MM.1S (cell line): ENCODE data around the gene TUBGCP3.

Experiments
- DNase-seq: peaks from one replicate; pipeline ENCODE4 v3.0.0-alpha.2; 2015
- H2AFZ ChIP-seq: fragments of 300-600 bp; sonication (generic); 2 replicates; pipeline ENCODE4 v1.6.0; 2016; ENCODE audit warnings: antibody characterized with exemption, low read length
- H3F3A ChIP-seq: fragments of 300-600 bp; sonication (generic); 2 replicates; pipeline ENCODE4 v1.6.1; 2016; ENCODE audit warnings: mild to moderate bottlenecking, antibody characterized with exemption, low read length, moderate library complexity, mixed read lengths; ENCODE audit not compliant: insufficient read depth
- H3K27ac ChIP-seq: fragments of 300-600 bp; sonication (generic); 2 replicates; pipeline ENCODE4 v1.5.1; 2016; ENCODE audit warnings: mild to moderate bottlenecking, low read length
- H3K27me3 ChIP-seq: fragments of 300-600 bp; sonication (generic); replicated peaks from 2 replicates; pipeline ENCODE4 v1.6.0; 2016; ENCODE audit warnings: low read length; ENCODE audit not compliant: insufficient read depth
- H3K36me3 ChIP-seq: fragments of 300-600 bp; sonication (generic); replicated peaks from 2 replicates; pipeline ENCODE4 v1.6.1; 2016; ENCODE audit warnings: mild to moderate bottlenecking, low read length, mixed read lengths; ENCODE audit not compliant: insufficient read depth
- H3K4me1 ChIP-seq: fragments of 300-600 bp; sonication (generic); 2 replicates; pipeline ENCODE4 v1.6.1; 2016; ENCODE audit warnings: low read length, mixed read lengths
- H3K4me2 ChIP-seq: fragments of 300-600 bp; sonication (generic); 2 replicates; pipeline ENCODE4 v1.6.0; 2016; ENCODE audit warnings: low read depth, low read length
- H3K4me3 ChIP-seq: fragments of 300-600 bp; sonication (generic); 2 replicates; pipeline ENCODE4 v1.5.1; 2016; ENCODE audit warnings: low read length, mixed read lengths
- H3K79me2 ChIP-seq: fragments of 300-600 bp; sonication (generic); 2 replicates; pipeline ENCODE4 v1.6.1; 2016; ENCODE audit warnings: mixed run types, low read length, mixed read lengths
- H3K9ac ChIP-seq: fragments of 300-600 bp; sonication (generic); 2 replicates; pipeline ENCODE4 v1.6.1; 2016; ENCODE audit warnings: low read length, mixed read lengths
- H3K9me2 ChIP-seq: fragments of 300-600 bp; sonication (generic); replicated peaks from 2 replicates; pipeline ENCODE4 v1.6.1; 2016; ENCODE audit warnings: mild to moderate bottlenecking, low read length, mixed read lengths; ENCODE audit not compliant: insufficient read depth
- H3K9me3 ChIP-seq: fragments of 300-600 bp; sonication (generic); replicated peaks from 2 replicates; pipeline ENCODE4 v1.6.1; 2016; ENCODE audit warnings: mild to moderate bottlenecking, low read length, mixed read lengths; ENCODE audit not compliant: insufficient read depth
- H4K20me1 ChIP-seq: fragments of 300-600 bp; sonication (generic); 2 replicates; pipeline ENCODE4 v1.6.1; 2016; ENCODE audit warnings: mild to moderate bottlenecking, low read length, moderate library complexity, mixed read lengths; ENCODE audit not compliant: insufficient read depth
- CTCF ChIP-seq: fragments of 300-600 bp; sonication (generic); IDR thresholded peaks from 2 replicates; pipeline ENCODE4 v1.5.1; 2016; ENCODE audit warnings: antibody characterized with exemption, low read length, mixed read lengths
- EZH2 ChIP-seq: fragments of 300-600 bp; sonication (generic); optimal IDR thresholded peaks from 2 replicates; pipeline ENCODE3; 2017; ENCODE audit warnings: low read depth, mild to moderate bottlenecking, antibody characterized with exemption, low read length, mixed read lengths
- EZH2phosphoT487 ChIP-seq: fragments of 300-600 bp; sonication (generic); IDR thresholded peaks from 2 replicates; pipeline ENCODE4 v1.6.1; 2018; ENCODE audit warnings: antibody characterized with exemption, low read length

The TUBGCP3 gene

DNA sequence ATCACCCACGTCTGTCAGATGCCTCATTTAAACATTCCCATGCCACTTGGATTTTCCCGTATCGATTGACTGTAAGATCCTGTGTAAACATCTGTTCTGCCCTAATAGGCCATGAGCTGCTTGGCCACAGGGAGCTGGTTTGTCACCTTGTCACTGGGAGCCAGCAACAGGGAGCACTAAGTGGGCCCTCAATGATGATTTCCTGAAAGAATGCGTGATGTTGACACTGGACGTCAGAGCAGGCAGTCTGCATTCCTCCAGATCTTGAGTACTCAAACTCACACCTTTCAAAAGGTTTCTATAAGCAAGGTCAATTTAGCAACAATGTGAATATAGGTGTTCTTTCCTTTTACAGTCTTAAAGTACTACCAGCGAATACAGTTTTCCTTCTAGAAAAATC lies 78.8 kb downstream of the TUBGCP3 start:
- Histone ChIP-seq H3K27me3 (no peaks in the 10 kb centered on the region), H3K9me3 (no peaks in the 10 kb centered on the region), H3K27ac (no peak overlapping the region), H4K20me1 (no peaks in the 10 kb centered on the region), H3K4me3 (no peak overlapping the region), H3K4me2 (no peak overlapping the region), H3K79me2 (no peaks in the 10 kb centered on the region), H3K36me3 (no peaks in the 10 kb centered on the region), H2AFZ (no peak overlapping the region), H3F3A (no peaks in the 10 kb centered on the region), H3K9ac (no peak overlapping the region), H3K4me1 (no peaks in the 10 kb centered on the region), H3K9me2 (no peaks in the 10 kb centered on the region)
- TF ChIP-seq CTCF, result no peak
- TF ChIP-seq EZH2phosphoT487, result no peak
- TF ChIP-seq EZH2, result no peak
- no peak for DNase-seq

DNA sequence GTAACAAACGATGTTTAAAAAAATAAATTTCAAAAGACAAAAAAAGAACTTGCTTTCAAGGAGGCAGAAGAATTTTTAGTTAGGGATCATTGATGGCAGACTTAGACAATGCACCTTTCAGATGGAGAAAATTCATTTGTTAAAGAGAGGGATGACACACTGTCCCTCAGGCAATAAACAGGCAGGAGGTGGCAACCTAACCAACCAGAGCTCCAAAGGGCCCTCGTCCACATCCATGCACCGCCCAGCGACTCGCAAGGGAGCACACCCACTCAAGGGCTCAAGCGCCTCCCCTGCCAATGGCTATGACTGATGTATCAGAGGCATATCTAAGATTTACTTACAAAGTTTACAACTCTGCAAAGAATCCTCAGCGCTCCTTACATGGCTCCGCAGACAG lies 81.9 kb downstream of the TUBGCP3 start:
- DNase-seq, result no peak
- H3K27me3 ChIP-seq, result no peaks in the 10 kb centered on the region
- H3K9ac ChIP-seq, result no peak overlapping the region
- no peaks in the 10 kb centered on the region for H3K36me3 ChIP-seq
- H3K79me2 ChIP-seq, result no peaks in the 10 kb centered on the region
- no peak overlapping the region for H3K4me2 ChIP-seq
- H2AFZ ChIP-seq, result no peak overlapping the region
- no peaks in the 10 kb centered on the region for H3K4me1 ChIP-seq
- H3K27ac ChIP-seq, result no peak overlapping the region
- no peak overlapping the region for H3K4me3 ChIP-seq
- H3K9me2 ChIP-seq, result no peaks in the 10 kb centered on the region
- no peaks in the 10 kb centered on the region for H4K20me1 ChIP-seq
- no peaks in the 10 kb centered on the region for H3K9me3 ChIP-seq
- H3F3A ChIP-seq, result no peaks in the 10 kb centered on the region
- no peak for TF ChIP-seq EZH2phosphoT487
- no peak for TF ChIP-seq EZH2
- TF ChIP-seq CTCF, result no peak

GRCh38 chr13:112496166-112496565 lies 91.8 kb downstream of the TUBGCP3 start:
- H3K4me3 ChIP-seq, result no peak overlapping the region
- no peak overlapping the region for H3K27ac ChIP-seq
- no peaks in the 10 kb centered on the region for H4K20me1 ChIP-seq
- TF ChIP-seq CTCF, result no peak
- TF ChIP-seq EZH2, result no peak
- TF ChIP-seq EZH2phosphoT487, result no peak
- no peaks in the 10 kb centered on the region for H3K4me1 ChIP-seq
- no peak overlapping the region for H2AFZ ChIP-seq
- no peaks in the 10 kb centered on the region for H3K9me2 ChIP-seq
- no peak overlapping the region for H3K4me2 ChIP-seq
- no peak overlapping the region for H3K9ac ChIP-seq
- no peaks in the 10 kb centered on the region for H3K27me3 ChIP-seq
- H3K79me2 ChIP-seq, result no peaks in the 10 kb centered on the region
- peaks cover 6% of the 10 kb centered on the region for H3K36me3 ChIP-seq
- no peaks in the 10 kb centered on the region for H3K9me3 ChIP-seq
- DNase-seq, result no peak
- H3F3A ChIP-seq, result no peaks in the 10 kb centered on the region

DNA sequence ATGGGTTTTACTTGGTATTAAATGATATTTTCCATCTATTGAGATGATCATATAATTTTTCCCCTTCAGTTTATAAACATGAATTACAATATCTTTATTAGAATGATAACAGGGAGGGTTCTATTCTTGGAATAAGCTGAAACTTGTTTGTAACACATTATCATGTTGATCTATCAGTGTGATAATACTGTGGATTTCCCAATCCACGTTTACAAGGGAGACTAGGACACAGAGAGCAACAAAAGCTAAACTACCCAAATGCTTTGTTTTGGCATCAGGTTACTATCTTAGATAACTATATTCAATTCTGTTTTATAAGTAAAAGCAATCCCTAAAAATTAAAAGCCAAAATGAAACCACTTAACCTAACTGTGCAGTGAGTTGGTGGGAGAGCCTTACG lies 92.5 kb downstream of the TUBGCP3 start:
- peaks cover 6% of the 10 kb centered on the region for H3K36me3 ChIP-seq

More for the DNA sequence above, 92.5 kb downstream of the TUBGCP3 start:
- Histone ChIP-seq H3K9ac (no peak overlapping the region), H3F3A (no peaks in the 10 kb centered on the region), H3K4me3 (no peak overlapping the region), H3K9me3 (no peaks in the 10 kb centered on the region), H3K4me1 (no peaks in the 10 kb centered on the region), H3K27me3 (no peaks in the 10 kb centered on the region), H3K4me2 (no peak overlapping the region), H3K27ac (no peak overlapping the region), H2AFZ (no peak overlapping the region), H3K79me2 (no peaks in the 10 kb centered on the region), H3K9me2 (no peaks in the 10 kb centered on the region), H4K20me1 (no peaks in the 10 kb centered on the region)
- TF ChIP-seq EZH2phosphoT487 (no peak), CTCF (no peak), EZH2 (no peak)
- DNase-seq, result no peak
